HepG2 (cell line): ENCODE data around the gene POU2F2. TPM values are rescaled to one million over a fixed set of nuclear protein-coding genes. Genes with fewer than 3 reads are reported as not detected.
A peak's percentile ranks its signal among the peaks of the same experiment; 100 is the strongest.

Source experiments
- ATAC-seq: fragments of 200-7000 bp; cut with Tn5 transposase; 3 replicates; pipeline ENCODE4 v1.9.1; 2020; ENCODE audit warnings: mild to moderate bottlenecking, moderate library complexity
- BruUV-seq: library from RNA; stranded (reverse); fragments of 400-500 nt; replicated peaks from 2 replicates; lab custom pipeline; 2021; lab: Mats Ljungman, UMichigan
- CTCF ChIA-PET: fragments of 300-600 bp; formaldehyde crosslinking; extraction: SDS; loops from one replicate; lab custom pipeline; 2021; ENCODE audit warnings: low total read pairs, inconsistent platforms, low intra/inter-chr PET ratio; lab: Yijun Ruan, JAX
- POLR2A ChIA-PET: fragments of 350-600 bp; sonication (Branson Sonifier 250); formaldehyde crosslinking; loops from one replicate; lab custom pipeline; 2020; ENCODE audit warnings: antibody characterized with exemption, inconsistent platforms; lab: Yijun Ruan, JAX
- DNase-seq: peaks from one replicate; pipeline ENCODE4 v3.0.0-alpha.2; 2015; ENCODE audit warnings: low spot score
- FAIRE-seq: peaks from 3 replicates; lab custom pipeline; 2011; peaks lifted over from hg19 to GRCh38; lab: Jason Lieb, UNC
- H2AFZ ChIP-seq: one replicate; pipeline ENCODE4 v1.6.1; 2011; ENCODE audit warnings: low read length, inconsistent platforms
- H3K27ac ChIP-seq: fragments of 300-600 bp; 3 replicates; pipeline ENCODE4 v1.8.0; 2011; ENCODE audit warnings: mixed run types, mild to moderate bottlenecking, mixed read lengths, low read length, inconsistent platforms; ENCODE audit not compliant: insufficient read depth; ENCODE audit errors: extremely low read length
- H3K27me3 ChIP-seq, 2 experiments: fragments of 200-600 bp in 1 of 2; 2 replicates in 1 of 2; 3 replicates in 1 of 2; pipeline versions ENCODE4 v1.6.0 to v1.8.0; 2011; ENCODE audit warnings: low read length in 2 of 2, mild to moderate bottlenecking in 2 of 2, moderate library complexity in 2 of 2, inconsistent platforms in 1 of 2; ENCODE audit not compliant: insufficient read depth in 2 of 2, control insufficient read depth in 1 of 2
- H3K36me3 ChIP-seq, 2 experiments: fragments of 200-600 bp in 1 of 2; replicated peaks in 1 of 2; 2 replicates in 1 of 2; 3 replicates in 1 of 2; pipeline versions ENCODE4 v1.5.1 to v1.8.0; 2011; ENCODE audit warnings: low read length in 2 of 2, inconsistent platforms in 1 of 2; ENCODE audit not compliant: insufficient read depth in 2 of 2, control insufficient read depth in 1 of 2
- H3K4me1 ChIP-seq: 2 replicates; pipeline ENCODE4 v1.5.1; 2012; ENCODE audit warnings: low read length, inconsistent platforms; ENCODE audit not compliant: insufficient read depth
- H3K4me2 ChIP-seq: 2 replicates; pipeline ENCODE4 v1.6.0; 2011; ENCODE audit warnings: low read depth, low read length, inconsistent platforms
- H3K4me3 ChIP-seq, 3 experiments: fragments of 200-600 bp in 1 of 3; sonication (generic), shearing (Covaris generic) in 1 of 3; replicated peaks in 1 of 3; 2 replicates each; pipeline ENCODE4 v1.5.1; 2011 to 2016; ENCODE audit warnings: low read length in 3 of 3, inconsistent platforms in 2 of 3, low read depth in 2 of 3, mild to moderate bottlenecking in 2 of 3, control low read depth in 1 of 3, mixed read lengths in 1 of 3; ENCODE audit not compliant: insufficient read depth in 1 of 3
- H3K79me2 ChIP-seq: one replicate; pipeline ENCODE4 v1.6.1; 2011; ENCODE audit warnings: low read length, inconsistent platforms; ENCODE audit not compliant: insufficient read depth
- H3K9ac ChIP-seq: 2 replicates; pipeline ENCODE4 v1.6.0; 2011; ENCODE audit warnings: mild to moderate bottlenecking, low read depth, low read length, inconsistent platforms; ENCODE audit not compliant: insufficient read depth
- H3K9me3 ChIP-seq: 2 replicates; pipeline ENCODE4 v1.5.1; 2012; ENCODE audit warnings: mild to moderate bottlenecking, low read length
- H4K20me1 ChIP-seq: 2 replicates; pipeline ENCODE4 v1.6.0; 2011; ENCODE audit warnings: inconsistent platforms, mild to moderate bottlenecking, low read length, moderate library complexity; ENCODE audit not compliant: insufficient read depth
- CAMTA2 ChIP-seq: sonication (generic); formaldehyde crosslinking; IDR thresholded peaks from 2 replicates; pipeline ENCODE4 v1.4.0; 2020; ENCODE audit warnings: mild to moderate bottlenecking, missing genetic modification reagents, borderline replicate concordance
- JDP2 ChIP-seq: sonication (generic); formaldehyde crosslinking; IDR thresholded peaks from 2 replicates; pipeline ENCODE4 v1.8.1; 2022; ENCODE audit warnings: missing genetic modification reagents, borderline replicate concordance
- POLR2A ChIP-seq, 2 experiments: IDR thresholded peaks; 2 replicates each; pipeline ENCODE4 v1.6.1; 2011; ENCODE audit warnings: low read depth in 2 of 2, low read length in 2 of 2, mild to moderate bottlenecking in 1 of 2, moderate library complexity in 1 of 2; ENCODE audit not compliant: insufficient read depth in 1 of 2
- ZBTB8A ChIP-seq: sonication (generic); formaldehyde crosslinking; IDR thresholded peaks from 2 replicates; pipeline ENCODE4 v1.4.0; 2020; ENCODE audit warnings: mild to moderate bottlenecking, low read depth, missing genetic modification reagents, borderline replicate concordance
- ZNF274 ChIP-seq: sonication (generic); formaldehyde crosslinking; IDR thresholded peaks from 2 replicates; pipeline ENCODE4 v1.5.1; 2020; ENCODE audit warnings: mild to moderate bottlenecking, missing genetic modification reagents
- ZNF451 ChIP-seq: sonication (generic); formaldehyde crosslinking; IDR thresholded peaks from 2 replicates; pipeline ENCODE4 v1.5.0; 2020; ENCODE audit warnings: mild to moderate bottlenecking, missing genetic modification reagents
- ZNF770 ChIP-seq: sonication (generic); formaldehyde crosslinking; IDR thresholded peaks from 2 replicates; pipeline ENCODE4 v1.5.0; 2020; ENCODE audit warnings: mild to moderate bottlenecking, missing genetic modification reagents
- WGBS: methylation state at CpG from one replicate; pipeline ENCODE4 v1.1.6; 2017; ENCODE audit warnings: low lambda C conversion rate; 5-methylcytosine and 5-hydroxymethylcytosine counted together
- in situ Hi-C: cut with HindIII; loops from 2 replicates; pipeline ENCODE4 v1.10.0; 2017; ENCODE audit warnings: low pct_unique_long_range_greater_than_20kb; ENCODE audit not compliant: extremely low pct_ligation_motif_present
- intact Hi-C: fragments of 100-400 bp; cut with micrococcal nuclease; formaldehyde crosslinking; loops from one replicate; pipeline ENCODE4 v1.10.0; 2022; ENCODE audit not compliant: unreplicated experiment
- polyA plus RNA-seq, 8 experiments: library from polyadenylated mRNA; depleted of rRNA in 3 of 8; stranded (reverse) in 7 of 8; unstranded in 1 of 8; fragments of >200 nt; fragmentation: Illumina TruSeq in 4 of 8; extraction: Trizol in 4 of 8; gene quantifications; 2 replicates each; pipeline versions ENCODE4 v1.2.1 to v1.2.3, GENCODE V29; 2011 to 2016; ENCODE audit warnings: low read depth in 4 of 8, missing spikeins in 1 of 8, mixed read lengths in 1 of 8; ENCODE audit not compliant: insufficient read depth in 1 of 8
- total RNA-seq, 5 experiments: library from RNA; depleted of rRNA; stranded (reverse); fragments of >200 nt; fragmentation: Illumina TruSeq; extraction: Trizol; gene quantifications; 2 replicates each; pipeline ENCODE4 v1.2.3, GENCODE V29; 2016; ENCODE audit warnings: low read depth in 1 of 5
- TF ChIP-seq, protein P1 (sequence below): sonication (generic); formaldehyde crosslinking; IDR thresholded peaks from 2 replicates; pipeline ENCODE4 v1.5.1; 2020; ENCODE audit warnings: missing genetic modification reagents, mild to moderate bottlenecking, borderline replicate concordance
- TF ChIP-seq, protein P2 (sequence below): sonication (generic); formaldehyde crosslinking; IDR thresholded peaks from 2 replicates; pipeline ENCODE4 v1.4.0; 2020; ENCODE audit warnings: mild to moderate bottlenecking, missing genetic modification reagents
- TF ChIP-seq, protein P3 (sequence below): sonication (generic); formaldehyde crosslinking; IDR thresholded peaks from 2 replicates; pipeline ENCODE4 v1.8.1; 2023; ENCODE audit warnings: mild to moderate bottlenecking, missing genetic modification reagents

The POU2F2 gene
- total and polyA plus RNA-seq, 2 of the 13 experiments (the other 11 are each of a cell fraction or from before 2014, with no cell fraction given), result 0.09 to 0.17 TPM

- DNase-seq (no peak), FAIRE-seq (no peak), ATAC-seq (no peak)
- H4K20me1 ChIP-seq, result peaks cover 11% of the 10 kb centered on the region
- ChIA-PET POLR2A (no interaction called here), CTCF (no interaction called here)
- no peak overlapping the region for H2AFZ ChIP-seq
- peaks cover 28% of the 10 kb centered on the region for H3K4me1 ChIP-seq
- peak overlapping the region; percentile 91 for H3K4me2 ChIP-seq
- in situ Hi-C loops, result no loop called here
- H3K4me3 ChIP-seq, result peak overlapping the region; percentile 70 to 78 (median 75); a peak in 5 of 6 replicates
- intact Hi-C loops, result no loop called here
- peaks cover 10 to 12% of the 10 kb centered on the region in 2 experiments; a peak in 4 of 5 replicates for H3K36me3 ChIP-seq
- BruUV-seq, result no TSS peak
- H3K27me3 ChIP-seq, result peaks cover 3 to 9% of the 10 kb centered on the region in 2 experiments; a peak in 2 of 5 replicates
- peak overlapping the region; percentile 90 for H3K27ac ChIP-seq
- peak overlapping the region; percentile 94 for H3K9ac ChIP-seq
- peaks cover 22% of the 10 kb centered on the region for H3K79me2 ChIP-seq
- no peaks in the 10 kb centered on the region for H3K9me3 ChIP-seq
- 81% methylated on average over 27 of the region's 27 CpGs for WGBS
- TF ChIP-seq, protein P1, sequence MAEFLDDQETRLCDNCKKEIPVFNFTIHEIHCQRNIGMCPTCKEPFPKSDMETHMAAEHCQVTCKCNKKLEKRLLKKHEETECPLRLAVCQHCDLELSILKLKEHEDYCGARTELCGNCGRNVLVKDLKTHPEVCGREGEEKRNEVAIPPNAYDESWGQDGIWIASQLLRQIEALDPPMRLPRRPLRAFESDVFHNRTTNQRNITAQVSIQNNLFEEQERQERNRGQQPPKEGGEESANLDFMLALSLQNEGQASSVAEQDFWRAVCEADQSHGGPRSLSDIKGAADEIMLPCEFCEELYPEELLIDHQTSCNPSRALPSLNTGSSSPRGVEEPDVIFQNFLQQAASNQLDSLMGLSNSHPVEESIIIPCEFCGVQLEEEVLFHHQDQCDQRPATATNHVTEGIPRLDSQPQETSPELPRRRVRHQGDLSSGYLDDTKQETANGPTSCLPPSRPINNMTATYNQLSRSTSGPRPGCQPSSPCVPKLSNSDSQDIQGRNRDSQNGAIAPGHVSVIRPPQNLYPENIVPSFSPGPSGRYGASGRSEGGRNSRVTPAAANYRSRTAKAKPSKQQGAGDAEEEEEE, result no peak
- 0 out of 2 replicates have a peak, but pooled peaks have one; percentile 15 for TF ChIP-seq ZNF274
- peak in 1 of 2 experiments; percentile 27; a peak in 1 of 4 replicates for TF ChIP-seq POLR2A (IDR thresholded peaks at IDR 0.05; ENCODE audit: insufficient read depth in 1 of 2, low read depth in 2 of 2, low read length in 2 of 2)
- TF ChIP-seq JDP2 (CRISPR knock-in tag), result no peak
- TF ChIP-seq ZNF770 (CRISPR knock-in tag), result peak; percentile 74
- TF ChIP-seq, protein P2, sequence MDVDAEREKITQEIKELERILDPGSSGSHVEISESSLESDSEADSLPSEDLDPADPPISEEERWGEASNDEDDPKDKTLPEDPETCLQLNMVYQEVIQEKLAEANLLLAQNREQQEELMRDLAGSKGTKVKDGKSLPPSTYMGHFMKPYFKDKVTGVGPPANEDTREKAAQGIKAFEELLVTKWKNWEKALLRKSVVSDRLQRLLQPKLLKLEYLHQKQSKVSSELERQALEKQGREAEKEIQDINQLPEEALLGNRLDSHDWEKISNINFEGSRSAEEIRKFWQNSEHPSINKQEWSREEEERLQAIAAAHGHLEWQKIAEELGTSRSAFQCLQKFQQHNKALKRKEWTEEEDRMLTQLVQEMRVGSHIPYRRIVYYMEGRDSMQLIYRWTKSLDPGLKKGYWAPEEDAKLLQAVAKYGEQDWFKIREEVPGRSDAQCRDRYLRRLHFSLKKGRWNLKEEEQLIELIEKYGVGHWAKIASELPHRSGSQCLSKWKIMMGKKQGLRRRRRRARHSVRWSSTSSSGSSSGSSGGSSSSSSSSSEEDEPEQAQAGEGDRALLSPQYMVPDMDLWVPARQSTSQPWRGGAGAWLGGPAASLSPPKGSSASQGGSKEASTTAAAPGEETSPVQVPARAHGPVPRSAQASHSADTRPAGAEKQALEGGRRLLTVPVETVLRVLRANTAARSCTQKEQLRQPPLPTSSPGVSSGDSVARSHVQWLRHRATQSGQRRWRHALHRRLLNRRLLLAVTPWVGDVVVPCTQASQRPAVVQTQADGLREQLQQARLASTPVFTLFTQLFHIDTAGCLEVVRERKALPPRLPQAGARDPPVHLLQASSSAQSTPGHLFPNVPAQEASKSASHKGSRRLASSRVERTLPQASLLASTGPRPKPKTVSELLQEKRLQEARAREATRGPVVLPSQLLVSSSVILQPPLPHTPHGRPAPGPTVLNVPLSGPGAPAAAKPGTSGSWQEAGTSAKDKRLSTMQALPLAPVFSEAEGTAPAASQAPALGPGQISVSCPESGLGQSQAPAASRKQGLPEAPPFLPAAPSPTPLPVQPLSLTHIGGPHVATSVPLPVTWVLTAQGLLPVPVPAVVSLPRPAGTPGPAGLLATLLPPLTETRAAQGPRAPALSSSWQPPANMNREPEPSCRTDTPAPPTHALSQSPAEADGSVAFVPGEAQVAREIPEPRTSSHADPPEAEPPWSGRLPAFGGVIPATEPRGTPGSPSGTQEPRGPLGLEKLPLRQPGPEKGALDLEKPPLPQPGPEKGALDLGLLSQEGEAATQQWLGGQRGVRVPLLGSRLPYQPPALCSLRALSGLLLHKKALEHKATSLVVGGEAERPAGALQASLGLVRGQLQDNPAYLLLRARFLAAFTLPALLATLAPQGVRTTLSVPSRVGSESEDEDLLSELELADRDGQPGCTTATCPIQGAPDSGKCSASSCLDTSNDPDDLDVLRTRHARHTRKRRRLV (CRISPR knock-in tag), result 0 out of 2 replicates have a peak, but pooled peaks have one; percentile 18
- no peak; the same call in 1 of the 2 replicates for TF ChIP-seq CAMTA2
- TF ChIP-seq, protein P3, sequence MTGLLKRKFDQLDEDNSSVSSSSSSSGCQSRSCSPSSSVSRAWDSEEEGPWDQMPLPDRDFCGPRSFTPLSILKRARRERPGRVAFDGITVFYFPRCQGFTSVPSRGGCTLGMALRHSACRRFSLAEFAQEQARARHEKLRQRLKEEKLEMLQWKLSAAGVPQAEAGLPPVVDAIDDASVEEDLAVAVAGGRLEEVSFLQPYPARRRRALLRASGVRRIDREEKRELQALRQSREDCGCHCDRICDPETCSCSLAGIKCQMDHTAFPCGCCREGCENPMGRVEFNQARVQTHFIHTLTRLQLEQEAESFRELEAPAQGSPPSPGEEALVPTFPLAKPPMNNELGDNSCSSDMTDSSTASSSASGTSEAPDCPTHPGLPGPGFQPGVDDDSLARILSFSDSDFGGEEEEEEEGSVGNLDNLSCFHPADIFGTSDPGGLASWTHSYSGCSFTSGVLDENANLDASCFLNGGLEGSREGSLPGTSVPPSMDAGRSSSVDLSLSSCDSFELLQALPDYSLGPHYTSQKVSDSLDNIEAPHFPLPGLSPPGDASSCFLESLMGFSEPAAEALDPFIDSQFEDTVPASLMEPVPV (CRISPR knock-in tag), result peak; percentile 10; the same call in 1 of the 2 replicates
- 0 out of 2 replicates have a peak, but pooled peaks have one; percentile 5 for TF ChIP-seq ZNF451
- no peak for TF ChIP-seq ZBTB8A (CRISPR knock-in tag)
Observed at GRCh38 chr19:42074513-42075363, 57.5 kb downstream of the POU2F2 start.
